ENCODE measurements around the gene GPR39.
A peak's percentile ranks its signal among the peaks of the same experiment; 100 is the strongest.

Gene GPR39

DNA sequence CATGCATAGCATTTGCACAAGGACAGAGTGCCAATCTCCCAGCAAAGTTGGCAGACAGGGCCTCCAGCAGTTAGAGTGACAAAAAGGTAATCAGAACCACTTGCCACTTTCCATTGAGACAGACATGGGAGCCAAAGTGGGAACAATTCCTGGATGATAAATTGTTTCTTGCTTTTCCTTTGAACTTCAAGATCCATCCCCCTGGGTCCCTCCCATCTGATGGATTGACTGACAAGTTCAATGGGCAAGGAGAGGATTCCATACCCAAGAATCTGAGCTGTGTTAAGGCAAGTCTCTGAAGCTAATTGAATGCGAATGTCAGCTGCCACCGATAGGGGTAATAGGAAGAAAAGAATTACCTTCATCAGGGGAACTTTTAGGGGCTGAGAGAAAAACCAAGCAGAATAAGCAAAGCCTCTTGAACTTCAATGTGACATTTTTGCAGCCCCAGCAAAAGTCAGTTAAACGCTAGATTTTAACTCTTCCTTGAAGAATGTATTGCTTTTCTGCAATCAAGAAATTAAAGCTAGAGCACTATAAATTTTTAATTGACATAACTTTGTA, 156.9 kb downstream of the GPR39 start:
- DNase-seq, result no peak

DNA sequence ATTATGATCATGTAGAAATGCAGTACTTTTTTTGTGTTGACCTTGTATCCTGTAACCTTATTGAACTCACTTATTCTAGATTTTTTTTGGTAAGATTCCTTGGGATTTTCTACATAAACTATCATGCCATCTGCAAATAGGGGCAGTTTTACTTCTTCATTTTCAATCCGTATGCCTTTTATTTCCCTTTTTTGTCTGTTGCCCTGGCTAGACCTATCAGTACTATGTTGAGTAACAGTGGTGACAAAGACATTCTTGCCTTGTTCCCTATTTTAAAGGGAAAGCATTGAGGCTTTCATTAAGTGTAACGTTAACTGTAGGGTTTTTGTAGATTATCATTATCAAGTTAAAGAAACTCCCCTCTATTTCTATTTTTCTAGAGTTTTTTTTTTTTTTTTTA, 161.1 kb downstream of the GPR39 start:
- no peak for DNase-seq

DNA sequence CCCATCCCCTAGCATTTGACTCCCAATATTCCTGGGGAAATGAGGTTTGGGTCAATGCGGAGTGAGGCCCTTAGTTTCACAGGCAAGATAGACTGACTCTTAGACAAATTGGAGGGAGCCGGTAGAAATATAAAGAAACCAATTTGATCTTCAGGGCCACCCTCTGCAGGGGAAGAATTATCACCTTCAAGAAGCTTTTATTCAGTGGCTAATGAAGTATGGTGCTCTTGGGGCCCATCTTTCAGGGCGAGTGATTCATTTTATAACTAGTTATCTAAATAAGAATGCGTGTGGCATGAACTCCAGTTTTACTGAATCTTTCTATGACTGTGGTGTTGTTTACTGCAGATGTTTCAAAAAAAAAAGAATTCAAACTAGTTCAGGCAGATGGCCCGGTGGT, 165.0 kb downstream of the GPR39 start:
- no peak for DNase-seq

DNA sequence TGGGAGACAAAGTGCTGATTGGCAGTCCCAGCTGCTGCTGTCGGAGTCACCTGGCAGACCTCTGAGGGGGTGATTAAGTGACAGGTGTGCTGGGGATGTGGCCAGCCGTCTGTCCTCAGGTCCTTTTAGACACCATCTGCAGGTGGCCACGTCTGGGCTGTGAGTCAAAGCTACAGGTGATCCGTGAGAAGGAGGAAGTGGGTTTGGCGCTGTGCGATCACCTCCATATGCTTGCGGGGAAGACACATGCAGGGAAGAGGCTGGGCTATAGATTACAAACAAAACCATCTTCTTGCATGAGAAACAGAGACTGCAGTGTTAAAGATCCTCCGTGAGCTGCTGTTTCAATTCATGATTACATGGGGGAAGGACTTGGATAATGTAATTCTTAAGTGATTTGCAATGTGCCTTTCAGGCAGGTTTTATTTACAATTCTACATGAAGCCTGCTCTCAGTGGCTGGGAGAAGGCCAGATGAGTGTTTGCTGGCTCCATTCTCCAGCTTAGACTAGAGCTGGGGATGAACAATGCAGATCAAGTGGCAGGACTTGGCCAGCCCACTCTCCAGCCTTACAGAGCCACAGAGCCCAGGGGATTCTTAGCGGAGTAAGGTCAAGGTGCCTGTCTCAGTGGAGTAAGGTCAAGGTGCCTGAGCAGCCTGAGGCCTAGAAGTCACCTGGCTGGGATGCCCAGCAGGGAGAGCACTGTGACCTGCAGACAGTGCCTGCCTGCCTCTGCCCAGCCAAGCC, 165.6 kb downstream of the GPR39 start:
- DNase-seq, result peak; percentile 44

DNA sequence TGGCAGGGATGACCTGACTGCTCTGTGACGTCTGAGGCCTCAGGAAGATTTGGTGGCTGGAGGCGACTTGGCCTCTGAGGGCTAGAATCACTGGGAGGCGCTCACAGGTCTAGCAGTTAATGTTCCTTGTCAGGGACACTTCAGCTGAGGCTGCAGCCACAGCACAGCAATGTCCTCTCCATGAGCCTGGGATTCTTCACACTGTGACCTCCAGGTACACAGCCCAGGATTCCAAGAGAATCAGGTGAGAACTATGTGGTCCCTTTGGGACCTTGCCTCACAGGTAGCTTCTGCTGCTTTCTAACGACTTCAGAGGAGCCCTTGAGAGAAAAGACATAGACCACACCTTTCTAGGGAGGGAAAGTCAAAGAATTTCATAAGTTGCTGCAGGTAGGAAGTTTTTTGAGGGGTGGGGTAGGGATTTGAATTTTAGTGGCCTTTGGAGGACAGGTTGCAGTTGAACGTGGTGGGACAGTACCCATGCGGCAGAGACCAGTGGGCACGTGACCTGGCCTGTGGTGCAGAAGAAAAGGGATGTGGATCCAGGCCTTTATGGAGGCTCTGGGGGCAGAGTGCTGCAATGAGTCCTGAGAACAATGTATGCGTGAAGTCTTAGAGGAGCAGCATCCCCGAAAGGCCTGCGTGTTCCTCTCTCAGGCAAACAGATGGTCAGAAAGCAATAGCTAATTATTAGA, 167.2 kb downstream of the GPR39 start:
- peak; percentile 65 for DNase-seq

- DNase-seq, result no peak
Measured at GRCh38 chr2:132584976-132585817, 168.6 kb downstream of the GPR39 start.

GRCh38 chr2:132586101-132586511, 169.5 kb downstream of the GPR39 start:
- DNase-seq, result peak; percentile 32

- no peak for DNase-seq
Measured at GRCh38 chr2:132586835-132587234, 170.2 kb downstream of the GPR39 start.

- DNase-seq, result no peak
Measured at GRCh38 chr2:132588576-132588975, 172.0 kb downstream of the GPR39 start.

DNA sequence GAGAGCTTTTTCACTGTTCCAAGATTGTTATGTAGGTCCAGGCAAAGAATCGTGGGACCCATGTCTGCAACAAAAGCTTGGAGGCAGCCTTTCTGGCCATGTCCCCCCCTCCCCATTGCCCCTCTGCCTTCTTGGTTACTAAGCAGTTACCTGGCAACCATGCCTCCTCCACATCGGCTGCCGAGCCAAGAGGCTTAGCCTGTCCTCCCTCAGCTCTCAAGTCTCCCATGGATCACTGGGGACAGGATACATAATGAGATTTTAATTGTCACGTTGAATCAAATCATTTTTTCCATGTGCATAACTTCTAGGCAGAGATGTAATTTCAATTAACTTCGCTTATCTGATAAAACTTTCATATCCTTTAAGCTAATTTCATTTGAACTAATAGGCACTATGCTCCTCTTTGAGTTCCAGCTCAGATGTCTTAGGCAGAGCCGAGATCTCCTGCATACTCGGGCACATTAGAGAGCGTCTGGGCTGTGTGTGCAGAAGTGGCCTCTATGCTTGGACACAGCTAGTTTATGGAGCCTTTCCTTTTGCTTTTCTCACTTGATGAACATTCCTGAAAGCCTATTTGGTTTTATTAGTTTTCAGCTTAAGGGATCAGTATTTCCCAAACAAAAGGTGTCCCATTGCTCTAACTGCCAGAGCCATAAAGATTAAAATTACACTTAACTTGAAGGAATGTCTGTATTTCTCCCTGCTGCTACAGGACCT, 172.7 kb downstream of the GPR39 start:
- peak; percentile 91 for DNase-seq

DNA sequence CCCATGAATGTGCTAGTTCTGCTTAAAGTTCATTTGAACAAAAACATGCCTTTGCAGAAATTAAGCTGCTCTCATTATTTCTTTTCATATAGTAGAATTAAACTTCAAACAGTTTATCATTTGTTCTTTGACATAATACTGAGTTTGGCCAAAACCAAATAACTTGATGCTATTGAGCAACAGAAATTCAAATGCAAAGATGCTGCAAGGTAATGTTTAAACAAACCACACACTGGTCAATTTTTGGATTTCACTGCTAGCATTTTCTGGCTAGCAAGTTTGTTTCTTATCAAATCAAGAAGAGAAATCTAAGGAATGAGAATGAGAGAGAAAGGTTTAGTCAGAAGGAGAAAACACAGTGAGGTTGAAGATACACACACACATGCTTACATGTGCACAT, 173.4 kb downstream of the GPR39 start:
- DNase-seq, result no peak

GRCh38 chr2:132593171-132593570, 176.6 kb downstream of the GPR39 start:
- peak; percentile 10 for DNase-seq

GRCh38 chr2:132595186-132595585, 178.6 kb downstream of the GPR39 start:
- DNase-seq, result no peak

- no peak for DNase-seq
Measured at GRCh38 chr2:132595693-132596092, 179.1 kb downstream of the GPR39 start.

GRCh38 chr2:132597166-132597565, 180.6 kb downstream of the GPR39 start:
- no peak for DNase-seq

GRCh38 chr2:132597831-132598230, 181.2 kb downstream of the GPR39 start:
- DNase-seq, result no peak

DNA sequence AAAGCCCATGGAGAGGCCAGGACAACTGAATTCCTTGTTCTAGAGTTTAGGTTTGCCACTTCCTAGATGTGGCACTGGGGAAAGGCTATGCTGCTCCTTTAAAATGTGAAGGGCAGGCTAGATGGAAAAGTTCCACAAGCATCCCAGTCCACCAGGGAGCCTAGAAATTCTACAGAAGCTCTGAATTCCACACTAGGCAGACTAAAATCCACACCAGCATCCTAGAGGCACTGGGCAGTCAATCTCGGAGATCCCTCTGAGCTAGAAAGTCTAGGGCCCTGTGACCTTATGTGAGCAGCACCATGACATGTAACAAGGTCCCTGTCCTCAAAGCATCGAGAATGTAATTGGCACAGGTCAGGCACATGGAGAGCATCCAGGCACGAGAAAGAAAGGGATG, 181.9 kb downstream of the GPR39 start:
- no peak for DNase-seq

DNA sequence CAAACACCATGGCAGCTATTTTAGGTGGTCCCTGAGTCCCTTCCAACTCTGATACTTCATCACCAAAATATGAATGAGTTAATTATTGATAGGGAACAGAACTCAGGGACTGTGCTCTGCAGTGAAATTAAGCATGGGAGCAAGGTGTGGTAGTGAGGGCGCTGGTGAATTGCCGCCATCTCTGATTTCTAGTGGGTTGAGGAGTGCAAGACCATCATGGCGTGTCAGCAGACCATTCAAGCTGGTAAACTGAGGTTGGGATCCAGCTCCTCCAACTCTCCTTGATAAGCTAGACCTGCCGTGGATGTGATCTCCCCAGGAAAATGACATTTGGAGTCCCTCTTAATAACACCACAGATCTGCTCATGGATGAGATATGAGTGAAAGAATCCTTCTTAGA, 183.0 kb downstream of the GPR39 start:
- no peak for DNase-seq

DNA sequence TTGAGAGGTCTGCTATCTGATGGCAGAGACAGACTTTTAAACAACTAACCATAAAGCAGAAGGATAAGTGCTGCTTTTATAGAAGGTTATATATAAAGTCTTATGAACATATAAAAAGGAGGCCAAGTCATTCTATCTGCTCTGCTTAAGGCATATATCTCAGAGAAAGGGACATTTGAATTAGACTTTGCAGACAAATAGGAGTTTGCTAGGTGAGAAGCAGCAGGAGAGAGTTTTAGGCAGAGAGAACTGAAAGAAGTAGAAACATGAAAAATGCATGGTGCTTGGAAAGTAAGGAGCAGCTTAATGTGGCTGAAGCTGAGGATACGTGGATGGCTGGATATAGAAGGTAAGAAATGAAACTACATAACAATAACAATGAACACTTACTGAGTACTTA, 188.0 kb downstream of the GPR39 start:
- no peak for DNase-seq

DNA sequence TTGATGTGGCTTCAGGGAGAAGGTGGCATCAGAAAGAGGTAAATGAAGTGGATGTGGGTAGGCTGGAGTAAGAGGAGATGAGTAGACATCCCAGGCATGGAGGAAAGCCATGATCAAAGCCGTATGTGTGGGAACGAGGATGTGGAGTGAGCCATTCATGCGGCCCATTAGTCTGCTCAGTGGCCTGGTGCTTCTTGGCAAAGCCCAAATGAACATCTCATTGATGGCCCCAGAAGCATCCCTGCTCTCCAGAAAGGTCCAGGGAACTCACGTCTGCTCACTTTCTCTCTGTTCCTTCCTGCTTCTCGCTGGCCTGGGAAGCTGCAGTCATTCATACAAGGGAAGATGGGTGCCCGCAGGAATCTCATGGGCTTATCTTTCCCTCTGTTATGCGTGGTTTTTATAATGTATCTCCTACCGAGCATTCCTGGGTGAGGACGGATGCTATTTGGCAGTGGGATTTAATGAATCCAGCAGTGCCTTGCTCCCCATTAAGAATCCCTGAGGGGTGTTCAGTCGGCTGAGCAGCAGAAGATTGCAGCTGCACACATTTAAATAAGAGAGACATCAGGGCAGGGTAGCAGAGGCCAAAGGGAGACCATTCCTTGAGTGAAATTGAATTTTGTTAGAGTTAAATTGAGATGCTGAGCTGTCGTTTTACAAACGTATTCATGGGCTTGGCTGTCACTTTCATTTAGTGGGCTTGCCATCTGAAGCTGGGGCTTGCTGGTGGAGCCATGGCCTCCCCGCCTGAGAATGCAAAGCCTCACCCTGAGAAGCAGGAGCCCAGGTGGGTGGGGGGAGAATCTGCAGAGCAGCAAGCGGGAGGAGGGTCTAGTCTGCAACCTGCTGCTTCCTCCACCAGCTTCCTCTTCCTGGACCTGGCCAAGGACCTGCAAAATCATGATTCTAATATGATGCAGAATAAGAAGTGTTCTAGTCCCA, 188.9 kb downstream of the GPR39 start:
- DNase-seq, result no peak

GRCh38 chr2:132606649-132607048, 190.0 kb downstream of the GPR39 start:
- DNase-seq, result no peak

Measured in NCI-H82 (cell line).